ENCODE data around the gene CARD11. TPM values are rescaled to one million over a fixed set of nuclear protein-coding genes. Genes with fewer than 3 reads are reported as not detected.

The CARD11 gene
- total and polyA plus RNA-seq, 10 donors = 30.3 to 72.6 (median 48.8) TPM

DNA sequence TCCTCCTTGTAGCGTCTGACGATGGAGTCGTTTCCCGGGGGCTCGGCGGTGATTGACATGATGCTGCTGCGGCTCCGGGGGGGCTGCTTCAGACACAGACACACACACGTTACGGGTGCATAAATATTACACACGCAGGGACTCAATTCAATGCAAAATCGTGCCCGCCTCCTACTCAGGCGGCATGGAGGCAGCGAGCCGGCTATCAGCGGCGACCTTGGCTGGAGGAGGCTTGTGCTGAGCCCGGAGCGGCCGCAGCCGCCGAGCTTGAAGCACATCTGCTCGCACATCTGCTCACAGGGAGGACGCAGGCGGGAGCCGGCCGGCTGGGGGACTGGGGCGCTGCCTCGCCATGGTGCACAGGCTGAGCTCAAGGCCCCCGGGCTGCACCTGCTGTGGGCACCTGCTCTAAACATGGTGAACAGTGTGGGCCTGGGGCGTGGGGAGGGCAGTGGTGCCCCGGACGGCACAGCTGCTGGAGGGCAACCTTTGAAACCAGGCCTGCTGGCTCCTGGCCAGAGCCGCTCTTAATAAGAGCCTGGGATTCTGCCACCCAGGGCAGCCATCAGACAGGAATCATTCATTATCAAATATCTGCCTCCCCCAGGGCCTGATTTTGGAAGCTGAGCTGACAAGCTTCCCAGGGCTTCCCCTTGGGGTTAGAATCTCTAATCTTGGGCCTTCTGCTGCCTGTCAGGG, 114.9 kb downstream of the CARD11 start:
- WGBS, 5 donors = 74 to 90% (median 88%) methylated on average over 25 to 35 of the region's 35 CpGs
- Histone ChIP-seq H3K9me3 (no peaks in the 10 kb centered on the region), H3K27me3 (replicated peaks in 1 of 7) (peaks cover 0 to 14% (median 0%) of the 10 kb centered on the region in 7 donors), H3K36me3 (peaks cover 0 to 98% (median 53%) of the 10 kb centered on the region in 6 donors), H3K27ac (no peak overlapping the region), H3K4me3 (no peak overlapping the region), H3K4me1 (no peaks in the 10 kb centered on the region)
- DNase-seq = peak; percentile 72
- TF ChIP-seq POLR2A (IDR thresholded peaks at IDR 0.05) (no peak), POLR2AphosphoS5 (IDR thresholded peaks at IDR 0.05) (peak in 1 of 3 donors; percentile 35)
- TF ChIP-seq, protein P1, sequence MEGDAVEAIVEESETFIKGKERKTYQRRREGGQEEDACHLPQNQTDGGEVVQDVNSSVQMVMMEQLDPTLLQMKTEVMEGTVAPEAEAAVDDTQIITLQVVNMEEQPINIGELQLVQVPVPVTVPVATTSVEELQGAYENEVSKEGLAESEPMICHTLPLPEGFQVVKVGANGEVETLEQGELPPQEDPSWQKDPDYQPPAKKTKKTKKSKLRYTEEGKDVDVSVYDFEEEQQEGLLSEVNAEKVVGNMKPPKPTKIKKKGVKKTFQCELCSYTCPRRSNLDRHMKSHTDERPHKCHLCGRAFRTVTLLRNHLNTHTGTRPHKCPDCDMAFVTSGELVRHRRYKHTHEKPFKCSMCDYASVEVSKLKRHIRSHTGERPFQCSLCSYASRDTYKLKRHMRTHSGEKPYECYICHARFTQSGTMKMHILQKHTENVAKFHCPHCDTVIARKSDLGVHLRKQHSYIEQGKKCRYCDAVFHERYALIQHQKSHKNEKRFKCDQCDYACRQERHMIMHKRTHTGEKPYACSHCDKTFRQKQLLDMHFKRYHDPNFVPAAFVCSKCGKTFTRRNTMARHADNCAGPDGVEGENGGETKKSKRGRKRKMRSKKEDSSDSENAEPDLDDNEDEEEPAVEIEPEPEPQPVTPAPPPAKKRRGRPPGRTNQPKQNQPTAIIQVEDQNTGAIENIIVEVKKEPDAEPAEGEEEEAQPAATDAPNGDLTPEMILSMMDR (IDR thresholded peaks at IDR 0.05 in 8 of 11, conservative IDR thresholded peaks at IDR 0.05 in 3 of 11) = no peak
- intact Hi-C loops (cut with DNase I; ENCODE audit: low total_unique reads) = no loop called here

DNA sequence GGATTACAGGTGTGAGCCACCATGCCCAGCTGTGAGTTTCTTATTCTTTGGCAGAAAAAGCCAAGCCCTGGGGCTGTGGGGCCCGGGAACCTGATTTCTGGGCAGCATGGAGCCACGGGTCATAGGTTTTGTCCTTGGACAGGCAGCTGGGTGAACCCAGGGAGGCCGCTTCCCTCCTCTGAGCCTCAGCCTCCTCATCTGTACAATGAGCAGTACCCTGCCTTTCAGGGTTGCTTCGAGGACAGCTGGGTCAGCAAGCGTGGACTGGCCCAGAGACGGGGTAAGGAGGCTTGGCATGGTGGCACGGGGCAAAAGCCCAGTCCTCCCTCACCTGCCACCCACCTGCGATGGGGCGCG, 115.4 kb downstream of the CARD11 start:
- H3K9me3 ChIP-seq = no peaks in the 10 kb centered on the region
- H3K36me3 ChIP-seq = peaks cover 0 to 98% (median 53%) of the 10 kb centered on the region in 6 donors
- H3K4me1 ChIP-seq = no peaks in the 10 kb centered on the region
- no peak for DNase-seq
- 91 to 98% (median 93%) methylated on average over 6 to 10 of the region's 10 CpGs for WGBS, 5 donors
- peaks cover 0 to 17% (median 0%) of the 10 kb centered on the region in 7 donors for H3K27me3 ChIP-seq (replicated peaks in 1 of 7)
- H3K4me3 ChIP-seq = no peak overlapping the region
- TF ChIP-seq, protein P1 (IDR thresholded peaks at IDR 0.05 in 8 of 11, conservative IDR thresholded peaks at IDR 0.05 in 3 of 11) = no peak
- TF ChIP-seq POLR2AphosphoS5 (IDR thresholded peaks at IDR 0.05) (no peak), POLR2A (IDR thresholded peaks at IDR 0.05) (no peak)
- H3K27ac ChIP-seq = no peak overlapping the region
- intact Hi-C loops (cut with DNase I; ENCODE audit: low total_unique reads) = no loop called here

DNA sequence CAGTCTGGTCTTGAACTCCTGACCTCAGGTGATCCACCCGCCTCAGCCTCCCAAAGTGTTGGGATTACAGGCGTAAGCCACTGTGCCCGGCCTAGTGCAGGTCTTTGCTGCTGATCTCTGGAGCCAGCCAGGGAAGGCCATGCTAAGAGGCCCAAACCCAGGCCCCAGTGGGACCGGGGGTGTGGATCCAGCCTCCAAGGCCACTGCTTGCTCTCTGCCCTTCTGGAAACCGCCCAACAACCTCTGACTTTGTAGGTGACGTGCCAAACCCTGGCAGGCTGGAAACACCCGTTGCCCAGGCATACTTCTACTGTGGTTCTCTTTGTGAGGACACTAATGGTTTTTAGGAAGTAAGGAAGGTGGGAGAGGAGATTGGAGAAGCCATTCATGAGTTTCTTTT, 116.1 kb downstream of the CARD11 start:
- WGBS, 5 donors = 64 to 92% (median 88%) methylated on average over 7 of the region's 7 CpGs
- intact Hi-C loops (cut with DNase I; ENCODE audit: low total_unique reads) = no loop called here
- Histone ChIP-seq H3K36me3 (peaks cover 0 to 98% (median 52%) of the 10 kb centered on the region in 6 donors), H3K9me3 (no peaks in the 10 kb centered on the region), H3K27ac (no peak overlapping the region), H3K4me1 (no peaks in the 10 kb centered on the region), H3K4me3 (no peak overlapping the region), H3K27me3 (replicated peaks in 1 of 7) (peaks cover 0 to 23% (median 0%) of the 10 kb centered on the region in 7 donors)
- DNase-seq = peak; percentile 68
- TF ChIP-seq, protein P1 (IDR thresholded peaks at IDR 0.05 in 8 of 11, conservative IDR thresholded peaks at IDR 0.05 in 3 of 11) = no peak
- TF ChIP-seq POLR2AphosphoS5 (IDR thresholded peaks at IDR 0.05) = peak in 1 of 3 donors; percentile 20
- TF ChIP-seq POLR2A (IDR thresholded peaks at IDR 0.05) = no peak

DNA sequence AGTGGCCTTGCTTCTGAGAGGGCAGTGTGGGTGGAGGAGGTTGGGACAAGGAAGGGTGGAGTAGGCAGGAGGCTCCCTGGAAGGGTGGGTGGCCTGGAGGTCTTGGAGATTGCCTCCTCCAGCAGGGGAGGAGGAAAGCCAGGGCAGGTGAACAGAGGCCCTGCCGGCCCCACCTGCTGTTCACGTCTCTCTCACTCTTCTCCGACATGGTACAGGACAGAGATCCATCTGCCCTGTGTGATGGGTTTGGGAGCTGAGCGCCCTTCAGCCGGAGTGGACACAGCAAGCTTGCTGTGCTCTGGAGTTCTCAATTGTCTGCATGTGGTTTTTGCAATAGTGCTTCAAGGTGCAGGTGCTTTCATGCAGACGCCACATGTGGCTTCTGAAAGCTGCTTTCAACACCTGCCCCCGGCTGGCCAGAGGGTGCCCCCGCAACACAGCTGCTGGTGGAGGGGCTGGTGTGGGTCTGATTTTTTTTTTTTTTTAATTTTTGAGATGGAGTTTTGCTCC, 116.7 kb downstream of the CARD11 start:
- H3K27me3 ChIP-seq (replicated peaks in 1 of 7) = peaks cover 0 to 30% (median 0%) of the 10 kb centered on the region in 7 donors
- WGBS, 5 donors = 74 to 91% (median 86%) methylated on average over 8 of the region's 8 CpGs
- peaks cover 0 to 98% (median 52%) of the 10 kb centered on the region in 6 donors for H3K36me3 ChIP-seq
- no peaks in the 10 kb centered on the region for H3K9me3 ChIP-seq
- intact Hi-C loops (cut with DNase I; ENCODE audit: low total_unique reads) = no loop called here
- H3K4me1 ChIP-seq = no peaks in the 10 kb centered on the region
- H3K4me3 ChIP-seq = no peak overlapping the region
- H3K27ac ChIP-seq = no peak overlapping the region
- DNase-seq = no peak
- TF ChIP-seq, protein P1 (IDR thresholded peaks at IDR 0.05 in 8 of 11, conservative IDR thresholded peaks at IDR 0.05 in 3 of 11) = no peak
- no peak for TF ChIP-seq POLR2AphosphoS5 (IDR thresholded peaks at IDR 0.05)
- TF ChIP-seq POLR2A (IDR thresholded peaks at IDR 0.05) = no peak

Measured in spleen (tissue), 11 donors.